ENCODE data around the gene DCAF8L2. TPM values are rescaled to one million over a fixed set of nuclear protein-coding genes. Genes with fewer than 3 reads are reported as not detected.
A peak's percentile ranks its signal among the peaks of the same experiment; 100 is the strongest.

Gene DCAF8L2
- total and polyA plus RNA-seq, 8 donors, result not detected

GRCh38 chrX:27591938-27592337 lies 1.8 kb downstream of the DCAF8L2 start:
- Histone ChIP-seq H3K27ac (no peak overlapping the region), H3K4me1 (no peaks in the 10 kb centered on the region), H3K36me3 (no peaks in the 10 kb centered on the region), H3K9me3 (no peaks in the 10 kb centered on the region), H3K4me3 (no peak overlapping the region), H3K27me3 (no peaks in the 10 kb centered on the region)
- intact Hi-C loops (cut with DNase I; ENCODE audit: low total_unique reads), result no loop called here
- no peak for DNase-seq
- WGBS, 5 donors, result 70 to 89% (median 80%) methylated on average over 9 to 15 of the region's 15 CpGs
- no peak for TF ChIP-seq POLR2AphosphoS5 (IDR thresholded peaks at IDR 0.05)
- no peak for TF ChIP-seq POLR2A (IDR thresholded peaks at IDR 0.05)
- no peak for TF ChIP-seq EP300 (IDR thresholded peaks at IDR 0.05)
- TF ChIP-seq CTCF (IDR thresholded peaks at IDR 0.05), result no peak

- Histone ChIP-seq H3K36me3 (no peaks in the 10 kb centered on the region), H3K27me3 (no peaks in the 10 kb centered on the region), H3K27ac (no peak overlapping the region), H3K4me1 (no peaks in the 10 kb centered on the region), H3K9me3 (no peaks in the 10 kb centered on the region), H3K4me3 (no peak overlapping the region)
- WGBS, 5 donors, result 69 to 88% (median 78%) methylated on average over 2 of the region's 2 CpGs
- TF ChIP-seq CTCF (IDR thresholded peaks at IDR 0.05) (no peak), EP300 (IDR thresholded peaks at IDR 0.05) (no peak), POLR2A (IDR thresholded peaks at IDR 0.05) (no peak), POLR2AphosphoS5 (IDR thresholded peaks at IDR 0.05) (no peak)
- DNase-seq, result no peak
- intact Hi-C loops (cut with DNase I; ENCODE audit: low total_unique reads), result no loop called here
These were observed 7.4 kb downstream of the DCAF8L2 start for GRCh38 chrX:27597508-27597907.

- 19 to 35% (median 24%) methylated on average over 9 of the region's 9 CpGs for WGBS, 5 donors
- intact Hi-C loops (cut with DNase I; ENCODE audit: low total_unique reads), result no loop called here
- TF ChIP-seq POLR2AphosphoS5 (IDR thresholded peaks at IDR 0.05) (peak in 1 of 3 donors; percentile 72), EP300 (IDR thresholded peaks at IDR 0.05) (no peak)
- H3K9me3 ChIP-seq, result no peaks in the 10 kb centered on the region
- peak overlapping the region in 1 of 5 donors; percentile 52 for H3K27ac ChIP-seq
- H3K36me3 ChIP-seq, result no peaks in the 10 kb centered on the region
- no peak overlapping the region for H3K4me3 ChIP-seq
- H3K27me3 ChIP-seq, result no peaks in the 10 kb centered on the region
- peak; percentile 31 to 57 for DNase-seq
- no peaks in the 10 kb centered on the region for H3K4me1 ChIP-seq
These were observed 8.2 kb downstream of the DCAF8L2 start for GRCh38 chrX:27598312-27598711.

GRCh38 chrX:27599928-27600327 lies 9.8 kb downstream of the DCAF8L2 start:
- Histone ChIP-seq H3K36me3 (no peaks in the 10 kb centered on the region), H3K4me3 (no peak overlapping the region), H3K9me3 (no peaks in the 10 kb centered on the region), H3K4me1 (no peaks in the 10 kb centered on the region), H3K27ac (no peak overlapping the region), H3K27me3 (no peaks in the 10 kb centered on the region)
- no peak for TF ChIP-seq POLR2AphosphoS5 (IDR thresholded peaks at IDR 0.05)
- no peak for TF ChIP-seq CTCF (IDR thresholded peaks at IDR 0.05)
- TF ChIP-seq EP300 (IDR thresholded peaks at IDR 0.05), result no peak
- no peak for TF ChIP-seq POLR2A (IDR thresholded peaks at IDR 0.05)
- intact Hi-C loops (cut with DNase I; ENCODE audit: low total_unique reads), result no loop called here
- 32 to 44% (median 42%) methylated on average over 4 of the region's 4 CpGs for WGBS, 5 donors
- DNase-seq, result no peak

- Histone ChIP-seq H3K4me1 (no peaks in the 10 kb centered on the region), H3K9me3 (no peaks in the 10 kb centered on the region), H3K27ac (no peak overlapping the region), H3K27me3 (no peaks in the 10 kb centered on the region), H3K36me3 (no peaks in the 10 kb centered on the region), H3K4me3 (no peak overlapping the region)
- intact Hi-C loops (cut with DNase I; ENCODE audit: low total_unique reads), result no loop called here
- DNase-seq, result no peak
- no peak for TF ChIP-seq EP300 (IDR thresholded peaks at IDR 0.05)
- TF ChIP-seq CTCF (IDR thresholded peaks at IDR 0.05), result no peak
- no peak for TF ChIP-seq POLR2AphosphoS5 (IDR thresholded peaks at IDR 0.05)
- no peak for TF ChIP-seq POLR2A (IDR thresholded peaks at IDR 0.05)
- 59 to 71% (median 64%) methylated on average over 2 of the region's 2 CpGs for WGBS, 5 donors
These were observed 10.5 kb downstream of the DCAF8L2 start for GRCh38 chrX:27600686-27601085.
